ENCODE measurements around the gene SCAPER. TPM values are rescaled to one million over a fixed set of nuclear protein-coding genes. Genes with fewer than 3 reads are reported as not detected.

SCAPER gene
- total and polyA plus RNA-seq, 2 of the 4 experiments (the other 2 are of a cell fraction) = 2.9 to 9.7 TPM

DNA sequence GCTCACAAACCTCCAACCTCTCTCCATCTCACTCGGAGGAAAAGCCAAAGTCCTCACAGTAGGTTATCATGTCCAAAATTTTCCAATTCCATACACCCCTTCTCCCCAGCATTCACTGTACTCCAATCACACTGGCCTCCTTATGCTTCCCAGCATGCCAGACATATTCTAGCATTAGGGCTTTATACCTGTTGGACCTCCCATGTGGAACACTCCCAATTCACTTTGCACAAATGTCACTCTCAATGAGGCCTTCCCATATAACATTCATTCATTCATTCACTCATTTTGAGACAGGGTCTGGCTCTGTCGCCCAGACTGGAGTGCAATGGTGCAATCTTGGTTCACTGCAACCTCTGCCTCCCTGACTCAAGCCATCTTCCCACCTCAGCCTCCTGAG lies 19.9 kb downstream of the SCAPER start:
- Histone ChIP-seq H3K4me1 (ENCODE audit: control insufficient read depth, insufficient read depth, low read length) (no peaks in the 10 kb centered on the region), H2BK120ac (ENCODE audit: low read depth, low read length) (no peak overlapping the region), H3K18ac (ENCODE audit: low read depth, low read length) (no peak overlapping the region), H3K27ac (ENCODE audit: insufficient read depth, low read length) (no peak overlapping the region), H3K27me3 (ENCODE audit: control insufficient read depth, insufficient read depth, low read length) (no peaks in the 10 kb centered on the region), H2AK9ac (replicated peaks; ENCODE audit: low read depth, low read length, poor library complexity) (no peak overlapping the region), H3K14ac (replicated peaks; ENCODE audit: low read depth, low read length) (0 out of 2 replicates have a peak overlapping the region, but pooled peaks have one; percentile 32), H3K4me3 (ENCODE audit: insufficient read depth, low read depth, low read length) (no peak overlapping the region), H3K4ac (ENCODE audit: low read depth, low read length) (no peak overlapping the region), H4K5ac (ENCODE audit: low read depth, low read length) (no peak overlapping the region), H3K36me3 (ENCODE audit: control insufficient read depth, insufficient read depth, low read length) (no peaks in the 10 kb centered on the region), H3K9me3 (ENCODE audit: control insufficient read depth, insufficient read depth, low read length) (no peaks in the 10 kb centered on the region), H3K4me2 (ENCODE audit: low read depth, low read length) (no peak overlapping the region), H2BK15ac (ENCODE audit: low read depth, low read length) (no peak overlapping the region), H2BK5ac (ENCODE audit: low read depth, low read length, poor library complexity, severe bottlenecking) (no peak overlapping the region), H4K20me1 (ENCODE audit: insufficient read depth, low read length) (peaks cover 7% of the 10 kb centered on the region), H3K9me1 (ENCODE audit: insufficient read depth, low read length) (peaks cover 5% of the 10 kb centered on the region), H4K8ac (ENCODE audit: low read depth in 2 of 2, low read length in 2 of 2) (no peak overlapping the region), H3K56ac (ENCODE audit: extremely low read depth, insufficient read depth, low read length) (no peak overlapping the region), H2AK5ac (ENCODE audit: low read depth, low read length) (no peak overlapping the region), H2AFZ (replicated peaks; ENCODE audit: low read length, poor library complexity) (no peak overlapping the region), H3K23ac (ENCODE audit: low read depth, low read length) (no peak overlapping the region), H3K79me1 (ENCODE audit: low read depth in 1 of 2, low read length in 2 of 2) (peaks cover 3 to 17% of the 10 kb centered on the region in 2 experiments; a peak in 2 of 4 replicates), H3K9ac (ENCODE audit: low read depth, low read length) (no peak overlapping the region), H4K91ac (ENCODE audit: insufficient read depth, low read depth, low read length) (no peak overlapping the region), H2BK20ac (ENCODE audit: low read depth, low read length) (no peak overlapping the region)
- in situ Hi-C loops (cut with MboI; ENCODE audit: low sequenced_read_pairs) (no loop called here), intact Hi-C loops (cut with micrococcal nuclease) (no loop called here), dilution Hi-C loops (cut with HindIII; ENCODE audit: low sequenced_read_pairs, unreplicated experiment) (no loop called here)
- ATAC-seq (ENCODE audit: low read depth) = no peak
- DNase-seq = no peak
- no TSS peak for BruUV-seq (replicated peaks)
- ChIA-PET CTCF (no interaction called here), POLR2A (ENCODE audit: unreplicated experiment) (no interaction called here)
- WGBS, 2 experiments (ENCODE audit: extremely low coverage in 2 of 2, insufficient read length in 1 of 2) = 93% methylated on average over 2 of the region's 2 CpGs; no CpG with 5 or more reads in 1 of the 2 experiments
- TF ChIP-seq RCOR1 (IDR thresholded peaks at IDR 0.05; ENCODE audit: insufficient replicate concordance, low read length) (no peak), NFE2L2 (IDR thresholded peaks at IDR 0.05; ENCODE audit: low read depth, low read length) (no peak), MXI1 (IDR thresholded peaks at IDR 0.05; ENCODE audit: borderline replicate concordance, low read depth, low read length) (no peak), RAD21 (IDR thresholded peaks at IDR 0.05; ENCODE audit: low read length) (no peak), POLR2A (IDR thresholded peaks at IDR 0.05; ENCODE audit: low read depth, low read length) (no peak), RFX5 (IDR thresholded peaks at IDR 0.05; ENCODE audit: low read depth, low read length) (no peak), SMC3 (IDR thresholded peaks at IDR 0.05; ENCODE audit: low read depth, low read length) (no peak), BHLHE40 (IDR thresholded peaks at IDR 0.05; ENCODE audit: low read depth, low read length) (no peak)
- TF ChIP-seq, protein P1, sequence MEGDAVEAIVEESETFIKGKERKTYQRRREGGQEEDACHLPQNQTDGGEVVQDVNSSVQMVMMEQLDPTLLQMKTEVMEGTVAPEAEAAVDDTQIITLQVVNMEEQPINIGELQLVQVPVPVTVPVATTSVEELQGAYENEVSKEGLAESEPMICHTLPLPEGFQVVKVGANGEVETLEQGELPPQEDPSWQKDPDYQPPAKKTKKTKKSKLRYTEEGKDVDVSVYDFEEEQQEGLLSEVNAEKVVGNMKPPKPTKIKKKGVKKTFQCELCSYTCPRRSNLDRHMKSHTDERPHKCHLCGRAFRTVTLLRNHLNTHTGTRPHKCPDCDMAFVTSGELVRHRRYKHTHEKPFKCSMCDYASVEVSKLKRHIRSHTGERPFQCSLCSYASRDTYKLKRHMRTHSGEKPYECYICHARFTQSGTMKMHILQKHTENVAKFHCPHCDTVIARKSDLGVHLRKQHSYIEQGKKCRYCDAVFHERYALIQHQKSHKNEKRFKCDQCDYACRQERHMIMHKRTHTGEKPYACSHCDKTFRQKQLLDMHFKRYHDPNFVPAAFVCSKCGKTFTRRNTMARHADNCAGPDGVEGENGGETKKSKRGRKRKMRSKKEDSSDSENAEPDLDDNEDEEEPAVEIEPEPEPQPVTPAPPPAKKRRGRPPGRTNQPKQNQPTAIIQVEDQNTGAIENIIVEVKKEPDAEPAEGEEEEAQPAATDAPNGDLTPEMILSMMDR (conservative IDR thresholded peaks at IDR 0.05; ENCODE audit: low read depth, low read length) = no peak
- TF ChIP-seq, protein P2, sequence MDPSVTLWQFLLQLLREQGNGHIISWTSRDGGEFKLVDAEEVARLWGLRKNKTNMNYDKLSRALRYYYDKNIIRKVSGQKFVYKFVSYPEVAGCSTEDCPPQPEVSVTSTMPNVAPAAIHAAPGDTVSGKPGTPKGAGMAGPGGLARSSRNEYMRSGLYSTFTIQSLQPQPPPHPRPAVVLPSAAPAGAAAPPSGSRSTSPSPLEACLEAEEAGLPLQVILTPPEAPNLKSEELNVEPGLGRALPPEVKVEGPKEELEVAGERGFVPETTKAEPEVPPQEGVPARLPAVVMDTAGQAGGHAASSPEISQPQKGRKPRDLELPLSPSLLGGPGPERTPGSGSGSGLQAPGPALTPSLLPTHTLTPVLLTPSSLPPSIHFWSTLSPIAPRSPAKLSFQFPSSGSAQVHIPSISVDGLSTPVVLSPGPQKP (IDR thresholded peaks at IDR 0.05; ENCODE audit: borderline replicate concordance, low read depth, low read length) = no peak
- TF ChIP-seq, protein P3, sequence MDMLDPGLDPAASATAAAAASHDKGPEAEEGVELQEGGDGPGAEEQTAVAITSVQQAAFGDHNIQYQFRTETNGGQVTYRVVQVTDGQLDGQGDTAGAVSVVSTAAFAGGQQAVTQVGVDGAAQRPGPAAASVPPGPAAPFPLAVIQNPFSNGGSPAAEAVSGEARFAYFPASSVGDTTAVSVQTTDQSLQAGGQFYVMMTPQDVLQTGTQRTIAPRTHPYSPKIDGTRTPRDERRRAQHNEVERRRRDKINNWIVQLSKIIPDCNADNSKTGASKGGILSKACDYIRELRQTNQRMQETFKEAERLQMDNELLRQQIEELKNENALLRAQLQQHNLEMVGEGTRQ (IDR thresholded peaks at IDR 0.05; ENCODE audit: low read depth, low read length) = no peak
